Measurements from ENCODE around the gene DTNBP1.

DNA sequence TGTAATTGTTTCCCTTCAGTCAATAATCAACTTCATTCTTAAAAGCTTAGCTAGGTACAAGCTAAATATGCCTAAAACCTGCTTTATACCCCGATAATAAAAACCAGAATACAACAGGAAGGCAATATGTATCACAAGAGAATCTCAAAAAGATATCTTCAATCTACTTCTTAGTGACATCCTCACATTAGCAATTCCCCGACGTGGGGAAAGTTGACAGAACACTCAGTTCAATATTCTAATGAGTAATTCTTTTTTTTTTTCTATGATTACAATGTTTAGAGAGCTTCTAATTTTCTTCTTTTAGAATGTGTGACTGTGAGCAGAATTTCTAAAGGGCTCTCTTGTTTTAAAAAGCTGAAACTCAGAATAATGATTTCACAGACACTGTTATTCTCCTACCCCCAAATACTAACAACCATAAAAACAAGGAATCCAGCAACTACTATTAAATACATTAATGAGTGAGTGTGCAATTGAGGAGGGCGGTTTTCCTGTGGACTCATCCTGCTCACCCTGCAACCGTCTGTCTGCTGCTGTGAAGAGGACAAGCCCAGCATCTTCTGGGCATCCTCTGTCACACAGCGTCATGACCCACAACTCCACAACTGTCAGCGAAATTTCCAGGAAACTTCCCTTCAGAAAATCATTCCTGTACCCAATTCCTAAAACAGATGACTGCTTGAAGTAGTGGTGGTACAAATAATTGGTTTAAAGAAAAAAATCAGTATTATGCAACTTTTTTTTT lies 68.1 kb downstream of the DTNBP1 start:
- TF ChIP-seq CTCF (CRISPR knock-in tag; IDR thresholded peaks at IDR 0.05) (no peak), HIVEP1 (CRISPR knock-in tag; IDR thresholded peaks at IDR 0.05) (no peak), ZNF782 (CRISPR knock-in tag; IDR thresholded peaks at IDR 0.05; ENCODE audit: borderline replicate concordance) (no peak), KDM5A (IDR thresholded peaks at IDR 0.05; ENCODE audit: borderline replicate concordance, low read length) (no peak), SUZ12 (IDR thresholded peaks at IDR 0.05; ENCODE audit: low read depth, low read length) (no peak)

All from HepG2 (cell line).